GM12878 (cell line): ENCODE results near the gene COL9A2. TPM values are rescaled to one million over a fixed set of nuclear protein-coding genes. Genes with fewer than 3 reads are reported as not detected.

Source experiments
- ATAC-seq: fragments of 200-7000 bp; cut with Tn5 transposase; 3 replicates; pipeline ENCODE4 v1.9.1; 2020; ENCODE audit warnings: mild to moderate bottlenecking, moderate library complexity
- BruUV-seq: library from RNA; stranded (reverse); fragments of 400-500 nt; replicated peaks from 2 replicates; lab custom pipeline; 2021; lab: Mats Ljungman, UMichigan
- CTCF ChIA-PET: fragments of 300-600 bp; sonication (Branson Sonifier 250); formaldehyde crosslinking; extraction: SDS; loops from one replicate; lab custom pipeline; 2021; ENCODE audit warnings: inconsistent platforms; lab: Yijun Ruan, JAX
- POLR2A ChIA-PET: fragments of 350-600 bp; formaldehyde crosslinking; extraction: SDS; loops from one replicate; lab custom pipeline; 2021; ENCODE audit warnings: inconsistent platforms; lab: Charles Lee
- RAD21 ChIA-PET: fragments of 300-600 bp; sonication (Branson Sonifier 250); formaldehyde crosslinking; loops from one replicate; lab custom pipeline; 2023; ENCODE audit warnings: antibody characterized with exemption; ENCODE audit not compliant: unreplicated experiment; lab: Charles Lee
- SMC1A ChIA-PET: fragments of 300-600 bp; sonication (Branson Sonifier 250); formaldehyde crosslinking; loops from one replicate; lab custom pipeline; 2023; ENCODE audit not compliant: unreplicated experiment, uncharacterized antibody; lab: Charles Lee
- DNase-seq: peaks from one replicate; pipeline ENCODE4 v3.0.0-alpha.2; 2011; ENCODE audit warnings: low read depth, low spot score
- FAIRE-seq: peaks from 3 replicates; lab custom pipeline; 2011; peaks lifted over from hg19 to GRCh38; lab: Jason Lieb, UNC
- H2AFZ ChIP-seq: 2 replicates; pipeline ENCODE4 v1.6.0; 2011; ENCODE audit warnings: low read depth, low read length, control low read depth; ENCODE audit not compliant: control insufficient read depth
- H3K27ac ChIP-seq: 2 replicates; pipeline ENCODE4 v1.5.1; 2011; ENCODE audit warnings: control low read depth; ENCODE audit not compliant: control insufficient read depth, insufficient read depth
- H3K27me3 ChIP-seq, 2 experiments: replicated peaks in 1 of 2; 2 replicates each; pipeline versions ENCODE4 v1.6.0 to v1.6.1; 2011; ENCODE audit warnings: low read length in 1 of 2; ENCODE audit not compliant: control insufficient read depth in 2 of 2, insufficient read depth in 2 of 2
- H3K36me3 ChIP-seq, 2 experiments: 2 replicates each; pipeline ENCODE4 v1.5.1; 2011; ENCODE audit warnings: low read length in 1 of 2; ENCODE audit not compliant: control insufficient read depth in 2 of 2, insufficient read depth in 2 of 2
- H3K4me1 ChIP-seq: 2 replicates; pipeline ENCODE4 v1.6.1; 2011; ENCODE audit warnings: mild to moderate bottlenecking, low read length, moderate library complexity, mixed read lengths; ENCODE audit not compliant: control insufficient read depth, insufficient read depth
- H3K4me2 ChIP-seq: 2 replicates; pipeline ENCODE4 v1.6.0; 2011; ENCODE audit warnings: control low read depth; ENCODE audit not compliant: control insufficient read depth, insufficient read depth
- H3K4me3 ChIP-seq: fragments of 200-600 bp; sonication (generic); 2 replicates; pipeline ENCODE4 v1.5.1; 2016
- H3K79me2 ChIP-seq: 2 replicates; pipeline ENCODE4 v1.6.0; 2011; ENCODE audit warnings: low read length; ENCODE audit not compliant: control insufficient read depth, insufficient read depth
- H3K9ac ChIP-seq: 2 replicates; pipeline ENCODE4 v1.8.0; 2011; ENCODE audit warnings: low read length, control low read depth, mixed read lengths; ENCODE audit not compliant: control insufficient read depth, insufficient read depth
- H3K9me3 ChIP-seq: replicated peaks from 3 replicates; pipeline ENCODE4 v1.5.1; 2011; ENCODE audit warnings: mild to moderate bottlenecking, low read length; ENCODE audit not compliant: control insufficient read depth, insufficient read depth
- H4K20me1 ChIP-seq: 2 replicates; pipeline ENCODE4 v1.6.0; 2011; ENCODE audit not compliant: control insufficient read depth, insufficient read depth
- BCL11A ChIP-seq: IDR thresholded peaks from 2 replicates; pipeline ENCODE4 v1.6.1; 2011; ENCODE audit warnings: low read depth, low read length
- BRCA1 ChIP-seq: IDR thresholded peaks from 2 replicates; pipeline ENCODE4 v1.6.1; 2011; ENCODE audit warnings: low read depth, low read length, improper control_type of control experiment
- CHD1 ChIP-seq: IDR thresholded peaks from 2 replicates; pipeline ENCODE4 v1.6.1; 2012; ENCODE audit warnings: low read depth, low read length, improper control_type of control experiment
- EP300 ChIP-seq, 2 experiments: fragments of 150-350 bp in 1 of 2; IDR thresholded peaks; 2 replicates each; pipeline ENCODE4 v1.6.1; 2011 to 2012; ENCODE audit warnings: low read depth in 2 of 2, low read length in 2 of 2, borderline replicate concordance in 1 of 2, improper control_type of control experiment in 1 of 2, inconsistent platforms in 1 of 2; ENCODE audit not compliant: control insufficient read depth in 1 of 2
- MYB ChIP-seq: fragments of 150-350 bp; IDR thresholded peaks from 2 replicates; pipeline ENCODE4 v1.6.1; 2014; ENCODE audit warnings: mild to moderate bottlenecking, low read depth, low read length, borderline replicate concordance
- NFIC ChIP-seq: IDR thresholded peaks from 2 replicates; pipeline ENCODE4 v1.6.1; 2012; ENCODE audit warnings: low read depth, mild to moderate bottlenecking, inconsistent platforms, low read length, moderate library complexity
- WGBS: methylation state at CpG from one replicate; pipeline ENCODE4 v1.1.6; 2016; ENCODE audit warnings: low lambda C conversion rate; ENCODE audit not compliant: insufficient replicate concordance, insufficient coverage; ENCODE audit errors: missing lambda C conversion rate; 5-methylcytosine and 5-hydroxymethylcytosine counted together
- in situ Hi-C: fragments of 300-500 bp; cut with MboI; formaldehyde crosslinking; loops from 9 replicates; pipeline ENCODE4 v1.14.3; 2018; ENCODE audit warnings: mixed read lengths
- intact Hi-C: fragments of 100-400 bp; cut with micrococcal nuclease; formaldehyde crosslinking; loops from one replicate; pipeline ENCODE4 v1.14.2; 2022; ENCODE audit not compliant: unreplicated experiment
- polyA plus RNA-seq, 11 experiments: library from polyadenylated mRNA; depleted of rRNA in 4 of 11; unstranded in 6 of 11; stranded (reverse) in 5 of 11; fragments of >200 nt; fragmentation: Nextera tagmentation in 4 of 11; fragmentation: Illumina TruSeq in 1 of 11; extraction: Ambion mirVana in 4 of 11; extraction: Trizol in 1 of 11; gene quantifications; 1 replicate in 1 of 11; 2 replicates in 10 of 11; pipeline versions ENCODE4 v1.2.1 to v1.2.3, GENCODE V29; 2011 to 2016; ENCODE audit warnings: inconsistent platforms in 2 of 11, missing spikeins in 2 of 11, low read depth in 1 of 11
- total RNA-seq, 4 experiments: library from RNA; depleted of rRNA in 3 of 4; stranded (reverse); fragments of >200 nt in 3 of 4; fragmentation: Illumina TruSeq in 1 of 4; extraction: Trizol in 1 of 4; gene quantifications; 2 replicates each; pipeline versions ENCODE4 v1.2.1 to v1.2.3, GENCODE V29; 2013 to 2021
- TF ChIP-seq, protein P1 (sequence below): IDR thresholded peaks from 2 replicates; pipeline ENCODE4 v1.6.1; 2011; ENCODE audit warnings: mild to moderate bottlenecking, low read depth, low read length, moderate library complexity; ENCODE audit not compliant: insufficient replicate concordance

The COL9A2 gene
- total and polyA plus RNA-seq, 10 of the 15 experiments (the other 5 are each of a cell fraction or from before 2014, with no cell fraction given) = 3.1 to 63.3 (median 22.4) TPM

DNA sequence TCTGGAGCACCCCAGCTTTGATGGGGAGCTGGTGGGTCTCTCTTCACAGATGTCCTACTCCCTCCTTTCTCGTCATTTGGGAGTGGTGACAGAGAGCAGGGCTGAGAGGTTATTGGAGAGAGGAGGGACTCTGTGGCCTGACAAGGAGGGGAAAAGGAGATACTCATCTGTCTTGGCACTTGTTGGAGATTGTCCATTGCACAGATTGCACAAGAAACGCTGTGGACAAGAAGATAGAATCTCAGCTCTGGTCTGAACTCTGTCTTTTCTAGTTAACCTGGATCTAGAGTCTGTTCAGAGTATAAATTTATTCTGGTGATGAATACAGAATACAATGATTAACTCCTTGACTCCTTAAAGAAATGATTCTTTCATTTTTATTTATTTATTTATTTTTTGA lies 34.0 kb upstream of the COL9A2 start:
- TF ChIP-seq MYB = no peak
- no peak for TF ChIP-seq EP300 (IDR thresholded peaks at IDR 0.05; ENCODE audit: borderline replicate concordance in 1 of 2, control insufficient read depth in 1 of 2, low read depth in 2 of 2, low read length in 2 of 2)
- TF ChIP-seq, protein P1, sequence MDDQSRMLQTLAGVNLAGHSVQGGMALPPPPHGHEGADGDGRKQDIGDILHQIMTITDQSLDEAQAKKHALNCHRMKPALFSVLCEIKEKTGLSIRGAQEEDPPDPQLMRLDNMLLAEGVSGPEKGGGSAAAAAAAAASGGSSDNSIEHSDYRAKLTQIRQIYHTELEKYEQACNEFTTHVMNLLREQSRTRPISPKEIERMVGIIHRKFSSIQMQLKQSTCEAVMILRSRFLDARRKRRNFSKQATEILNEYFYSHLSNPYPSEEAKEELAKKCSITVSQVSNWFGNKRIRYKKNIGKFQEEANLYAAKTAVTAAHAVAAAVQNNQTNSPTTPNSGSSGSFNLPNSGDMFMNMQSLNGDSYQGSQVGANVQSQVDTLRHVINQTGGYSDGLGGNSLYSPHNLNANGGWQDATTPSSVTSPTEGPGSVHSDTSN = no peak
- TF ChIP-seq BCL11A = no peak
- TF ChIP-seq BRCA1 = no peak
- no peak for TF ChIP-seq NFIC
- no peak for TF ChIP-seq CHD1
- no peak overlapping the region for H3K4me2 ChIP-seq
- DNase-seq (no peak), FAIRE-seq (no peak), ATAC-seq (no peak)
- H3K9me3 ChIP-seq = no peaks in the 10 kb centered on the region
- ChIA-PET CTCF (interaction anchor here (1.1 to 4.2 kb wide), 9 partner anchors 12 to 207 kb away, joined by 3 to 16 read pairs (median 5); no protein-coding TSS in a partner anchor), RAD21 (interaction anchor here (0.9 to 2.5 kb wide), 7 partner anchors 13 to 53 kb away, joined by 3 to 8 read pairs (median 5); partner anchors contain the start of gene SMAP2), POLR2A (interaction anchor here (1.0 to 1.7 kb wide), 2 partner anchors 9 to 12 kb away, joined by 3 to 5 read pairs; no protein-coding TSS in a partner anchor), SMC1A (interaction anchor here (0.5 to 2.9 kb wide), 7 partner anchors 12 to 199 kb away, joined by 3 to 17 read pairs (median 9); partner anchors contain the start of gene SMAP2)
- WGBS = 71% methylated on average over 2 of the region's 2 CpGs
- no peak overlapping the region for H2AFZ ChIP-seq
- no TSS peak for BruUV-seq
- no peaks in the 10 kb centered on the region for H3K27me3 ChIP-seq
- H3K9ac ChIP-seq = no peak overlapping the region
- H3K4me3 ChIP-seq = no peak overlapping the region
- no peaks in the 10 kb centered on the region for H3K79me2 ChIP-seq
- no peaks in the 10 kb centered on the region for H3K36me3 ChIP-seq
- H3K4me1 ChIP-seq = peaks cover 13% of the 10 kb centered on the region
- H3K27ac ChIP-seq = no peak overlapping the region
- H4K20me1 ChIP-seq = no peaks in the 10 kb centered on the region
- intact Hi-C loops (no loop called here), in situ Hi-C loops (no loop called here)
